Tibial nerve (tissue), 3 donors: ENCODE measurements around the gene TPP2.

ENCODE experiments used
- POLR2A ChIP-seq, 2 donors: fragments of 450-650 bp; IDR thresholded peaks; one replicate each; pipeline ENCODE4 v1.6.1; 2017; ENCODE audit warnings: antibody characterized with exemption in 2 of 2, mild to moderate bottlenecking in 2 of 2, moderate library complexity in 2 of 2
- TF ChIP-seq, protein P1 (sequence below), 5 experiments: fragments of 200-600 bp in 3 of 5; fragments of 450-650 bp in 2 of 5; sonication (generic) in 3 of 5; IDR thresholded peaks; one replicate each; pipeline ENCODE4 v1.5.1; 2016 to 2019; ENCODE audit warnings: antibody characterized with exemption in 5 of 5, mild to moderate bottlenecking in 3 of 5, moderate library complexity in 2 of 5

DNA sequence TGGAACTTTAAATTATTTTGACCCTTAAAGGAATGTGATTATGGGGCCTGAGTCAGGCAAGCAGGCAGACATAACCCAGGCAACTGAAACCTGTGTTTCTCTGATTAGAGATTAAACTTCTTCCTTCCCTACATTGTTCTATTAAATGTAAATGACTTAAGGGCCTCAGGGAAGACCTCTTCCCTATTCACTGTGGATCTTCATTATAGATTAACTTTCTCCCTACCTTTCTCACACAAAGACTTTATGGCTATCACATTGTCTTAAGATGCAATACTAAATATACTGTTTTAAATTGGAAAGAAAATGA, 106.9 kb downstream of the TPP2 start:
- TF ChIP-seq POLR2A (IDR thresholded peaks at IDR 0.05): no peak
- TF ChIP-seq, protein P1, sequence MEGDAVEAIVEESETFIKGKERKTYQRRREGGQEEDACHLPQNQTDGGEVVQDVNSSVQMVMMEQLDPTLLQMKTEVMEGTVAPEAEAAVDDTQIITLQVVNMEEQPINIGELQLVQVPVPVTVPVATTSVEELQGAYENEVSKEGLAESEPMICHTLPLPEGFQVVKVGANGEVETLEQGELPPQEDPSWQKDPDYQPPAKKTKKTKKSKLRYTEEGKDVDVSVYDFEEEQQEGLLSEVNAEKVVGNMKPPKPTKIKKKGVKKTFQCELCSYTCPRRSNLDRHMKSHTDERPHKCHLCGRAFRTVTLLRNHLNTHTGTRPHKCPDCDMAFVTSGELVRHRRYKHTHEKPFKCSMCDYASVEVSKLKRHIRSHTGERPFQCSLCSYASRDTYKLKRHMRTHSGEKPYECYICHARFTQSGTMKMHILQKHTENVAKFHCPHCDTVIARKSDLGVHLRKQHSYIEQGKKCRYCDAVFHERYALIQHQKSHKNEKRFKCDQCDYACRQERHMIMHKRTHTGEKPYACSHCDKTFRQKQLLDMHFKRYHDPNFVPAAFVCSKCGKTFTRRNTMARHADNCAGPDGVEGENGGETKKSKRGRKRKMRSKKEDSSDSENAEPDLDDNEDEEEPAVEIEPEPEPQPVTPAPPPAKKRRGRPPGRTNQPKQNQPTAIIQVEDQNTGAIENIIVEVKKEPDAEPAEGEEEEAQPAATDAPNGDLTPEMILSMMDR (IDR thresholded peaks at IDR 0.05): no peak
